HCT116 (cell line): ENCODE data around the gene CCM2. TPM values are rescaled to one million over a fixed set of nuclear protein-coding genes. Genes with fewer than 3 reads are reported as not detected.

Source experiments
- ATAC-seq: fragments of 200-7000 bp; cut with Tn5 transposase; 2 replicates; pipeline ENCODE4 v1.9.1; 2020; ENCODE audit warnings: mild to moderate bottlenecking, moderate library complexity
- BruUV-seq: library from RNA; stranded (reverse); fragments of 400-500 nt; replicated peaks from 2 replicates; lab custom pipeline; 2021; lab: Mats Ljungman, UMichigan
- CTCF ChIA-PET: fragments of 300-600 bp; sonication (Branson Sonifier 250); formaldehyde crosslinking; loops from one replicate; lab custom pipeline; 2021; ENCODE audit warnings: antibody characterized with exemption; lab: Charles Lee
- POLR2A ChIA-PET: fragments of 300-600, 350-600 bp; sonication (Branson Sonifier 250); formaldehyde crosslinking; loops from one replicate; lab custom pipeline; 2021; ENCODE audit warnings: antibody characterized with exemption; lab: Charles Lee
- RAD21 ChIA-PET, 2 experiments: fragments of 300-600 bp; sonication (Branson Sonifier 250); formaldehyde crosslinking; loops; one replicate each; lab custom pipeline; 2023; ENCODE audit warnings: low total read pairs in 2 of 2; ENCODE audit not compliant: uncharacterized antibody in 2 of 2, unreplicated experiment in 2 of 2, low non-redundant PET in 1 of 2; lab: Charles Lee
- DNase-seq: peaks from one replicate; pipeline ENCODE4 v3.0.0-alpha.2; 2010; ENCODE audit warnings: low read depth, low spot score
- H2AFZ ChIP-seq: fragments of 200-600 bp; shearing (Covaris generic), sonication (generic); 2 replicates; pipeline ENCODE4 v1.6.1; 2017; ENCODE audit warnings: low read depth, mixed run types, mixed read lengths, antibody characterized with exemption, low read length; ENCODE audit not compliant: poor library complexity, severe bottlenecking
- H3K27ac ChIP-seq: 2 replicates; pipeline ENCODE4 v1.5.1; 2012; ENCODE audit warnings: low read depth, low read length
- H3K27me3 ChIP-seq: fragments of 200-600 bp; sonication (generic); 2 replicates; pipeline ENCODE4 v1.6.1; 2016; ENCODE audit warnings: mixed run types, low read length, mixed read lengths; ENCODE audit not compliant: insufficient read depth
- H3K36me3 ChIP-seq, 2 experiments: fragments of 200-500 bp in 1 of 2; fragments of 200-600 bp in 1 of 2; sonication (Bioruptor generic) in 1 of 2; sonication (generic) in 1 of 2; 2 replicates each; pipeline versions ENCODE4 v1.5.1 to v1.6.1; 2014 to 2016; ENCODE audit warnings: low read length in 2 of 2, inconsistent platforms in 1 of 2, mixed read lengths in 1 of 2, mixed run types in 1 of 2; ENCODE audit not compliant: insufficient read depth in 2 of 2, control insufficient read depth in 1 of 2
- H3K4me1 ChIP-seq, 2 experiments: fragments of 200-600 bp in 1 of 2; sonication (generic) in 1 of 2; 2 replicates each; pipeline versions ENCODE4 v1.5.1 to v1.6.1; 2012 to 2017; ENCODE audit warnings: low read length in 2 of 2, inconsistent platforms in 1 of 2, mild to moderate bottlenecking in 1 of 2, mixed read lengths in 1 of 2, mixed run types in 1 of 2, moderate library complexity in 1 of 2; ENCODE audit not compliant: insufficient read depth in 2 of 2, control insufficient read depth in 1 of 2
- H3K4me2 ChIP-seq: fragments of 200-600 bp; sonication (generic); 2 replicates; pipeline ENCODE4 v1.6.1; 2017; ENCODE audit warnings: mixed run types, low read length, mixed read lengths
- H3K4me3 ChIP-seq, 2 experiments: fragments of 200-600 bp in 1 of 2; sonication (generic) in 1 of 2; replicated peaks in 1 of 2; 2 replicates each; pipeline ENCODE4 v1.5.1; 2011 to 2016; ENCODE audit warnings: low read length in 2 of 2, control low read depth in 1 of 2, low read depth in 1 of 2, mild to moderate bottlenecking in 1 of 2, mixed read lengths in 1 of 2, mixed run types in 1 of 2
- H3K79me2 ChIP-seq: fragments of 200-600 bp; sonication (generic); 2 replicates; pipeline ENCODE4 v1.6.1; 2017; ENCODE audit warnings: mild to moderate bottlenecking, mixed run types, low read length, moderate library complexity, mixed read lengths; ENCODE audit not compliant: insufficient read depth
- H3K9ac ChIP-seq: fragments of 200-600 bp; sonication (generic); 2 replicates; pipeline ENCODE4 v1.6.1; 2016; ENCODE audit warnings: low read length, mixed read lengths
- H3K9me2 ChIP-seq: fragments of 200-600 bp; sonication (generic), shearing (Covaris generic); 2 replicates; pipeline ENCODE4 v1.6.1; 2017; ENCODE audit warnings: mixed run types, mild to moderate bottlenecking, moderate library complexity; ENCODE audit not compliant: insufficient read depth
- H3K9me3 ChIP-seq, 2 experiments: fragments of 200-500 bp in 1 of 2; fragments of 200-600 bp in 1 of 2; sonication (Bioruptor generic) in 1 of 2; sonication (generic) in 1 of 2; 2 replicates each; pipeline ENCODE4 v1.6.1; 2014 to 2017; ENCODE audit warnings: low read length in 2 of 2, mixed read lengths in 2 of 2, inconsistent platforms in 1 of 2, low read depth in 1 of 2, mild to moderate bottlenecking in 1 of 2, mixed run types in 1 of 2, moderate library complexity in 1 of 2; ENCODE audit not compliant: control insufficient read depth in 1 of 2, insufficient read depth in 1 of 2
- H4K20me1 ChIP-seq: fragments of 200-600 bp; sonication (generic), shearing (Covaris generic); 2 replicates; pipeline ENCODE4 v1.6.1; 2017; ENCODE audit warnings: mixed run types, mild to moderate bottlenecking, moderate library complexity; ENCODE audit not compliant: insufficient read depth
- CEBPB ChIP-seq: IDR thresholded peaks from 2 replicates; pipeline ENCODE4 v1.6.1; 2012; ENCODE audit warnings: low read depth
- CTCF ChIP-seq, 3 experiments: fragments of 200-600 bp in 1 of 3; sonication (generic) in 1 of 3; IDR thresholded peaks in 2 of 3; conservative IDR thresholded peaks in 1 of 3; 2 replicates each; pipeline ENCODE4 v1.5.1; 2012 to 2017; ENCODE audit warnings: low read depth in 2 of 3, low read length in 2 of 3, antibody characterized with exemption in 1 of 3, borderline replicate concordance in 1 of 3, control low read depth in 1 of 3, mild to moderate bottlenecking in 1 of 3, mixed read lengths in 1 of 3, mixed run types in 1 of 3, moderate library complexity in 1 of 3; ENCODE audit not compliant: insufficient read depth in 1 of 3
- ELF1 ChIP-seq: IDR thresholded peaks from 2 replicates; pipeline ENCODE4 v1.6.1; 2012; ENCODE audit warnings: low read depth, borderline replicate concordance
- JUND ChIP-seq: IDR thresholded peaks from 2 replicates; pipeline ENCODE4 v1.6.1; 2012
- MAX ChIP-seq: IDR thresholded peaks from 2 replicates; pipeline ENCODE4 v1.6.1; 2012
- POLR2AphosphoS5 ChIP-seq: IDR thresholded peaks from 2 replicates; pipeline ENCODE4 v1.6.1; 2011; ENCODE audit warnings: mild to moderate bottlenecking, low read depth, low read length, moderate library complexity
- SIN3A ChIP-seq: IDR thresholded peaks from 2 replicates; pipeline ENCODE4 v1.6.1; 2012; ENCODE audit warnings: low read depth
- YY1 ChIP-seq: IDR thresholded peaks from 2 replicates; pipeline ENCODE4 v1.6.1; 2011; ENCODE audit warnings: low read length, low read depth, moderate library complexity, mild to moderate bottlenecking; ENCODE audit not compliant: insufficient replicate concordance; ENCODE audit errors: extremely low read depth
- ZFX ChIP-seq: fragments of 450-650 bp; IDR thresholded peaks from 2 replicates; pipeline ENCODE4 v1.6.1; 2017
- intact Hi-C: fragments of 100-400 bp; cut with micrococcal nuclease; formaldehyde crosslinking; loops from 2 replicates; pipeline ENCODE4 v1.10.0; 2022
- total RNA-seq: library from RNA; stranded (reverse); gene quantifications from one replicate; pipeline ENCODE4 v1.2.1, GENCODE V29; 2021; ENCODE audit not compliant: unreplicated experiment

Gene CCM2
- total RNA-seq, 1 experiment from 2014 or later = 34.4 TPM

- H3K27me3 ChIP-seq = no peaks in the 10 kb centered on the region
- peaks cover 25 to 44% of the 10 kb centered on the region in 2 experiments for H3K36me3 ChIP-seq
- H3K4me2 ChIP-seq = no peak overlapping the region
- H3K9me2 ChIP-seq = no peaks in the 10 kb centered on the region
- DNase-seq (no peak), ATAC-seq (no peak)
- H2AFZ ChIP-seq = no peak overlapping the region
- no TSS peak for BruUV-seq
- peaks cover 38% of the 10 kb centered on the region for H3K79me2 ChIP-seq
- intact Hi-C loops = no loop called here
- POLR2A ChIA-PET = interaction anchor here (0.7 to 2.2 kb wide), 4 partner anchors 9 to 893 kb away, joined by 3 to 10 read pairs (median 4); no protein-coding TSS in a partner anchor
- H3K9ac ChIP-seq = no peak overlapping the region
- no peak for TF ChIP-seq YY1
- TF ChIP-seq CEBPB = no peak
- no peak for TF ChIP-seq SIN3A
- no peak for TF ChIP-seq ZFX
- no peak for TF ChIP-seq ELF1
- TF ChIP-seq CTCF (IDR thresholded peaks at IDR 0.05 in 2 of 3, conservative IDR thresholded peaks at IDR 0.05 in 1 of 3; ENCODE audit: borderline replicate concordance in 1 of 3, insufficient read depth in 1 of 3, low read depth in 2 of 3, low read length in 2 of 3) = no peak
- TF ChIP-seq POLR2AphosphoS5 = no peak
- TF ChIP-seq MAX = no peak
- TF ChIP-seq JUND = no peak
- H4K20me1 ChIP-seq = peaks cover 18% of the 10 kb centered on the region; the same call in 1 of the 2 replicates
- H3K27ac ChIP-seq = no peak overlapping the region
- H3K4me3 ChIP-seq = no peak overlapping the region
- RAD21 ChIA-PET = no interaction called here
- H3K9me3 ChIP-seq = no peaks in the 10 kb centered on the region
- H3K4me1 ChIP-seq = peaks cover 2 to 36% of the 10 kb centered on the region in 2 experiments; a peak in 3 of 4 replicates
- CTCF ChIA-PET = interaction anchor here (0.7 kb wide), 1 partner anchor 153 kb away, joined by 4 read pairs; no protein-coding TSS in a partner anchor
Observed at GRCh38 chr7:44982535-44982923, 17.5 kb upstream of the CCM2 start.
